Thyroid gland (tissue), 4 donors: ENCODE measurements around the gene IQCC. TPM values are rescaled to one million over a fixed set of nuclear protein-coding genes. Genes with fewer than 3 reads are reported as not detected.
A peak's percentile ranks its signal among the peaks of the same experiment; 100 is the strongest.

ENCODE experiments used
- DNase-seq, 2 donors: peaks; one replicate each; pipeline ENCODE4 v3.0.0-alpha.2; 2019
- H3K27ac ChIP-seq, 3 donors: fragments of 200-600 bp; sonication (generic); 1 replicate in 2 of 3; 2 replicates in 1 of 3; pipeline ENCODE4 v1.5.1; 2016 to 2019; ENCODE audit warnings: mild to moderate bottlenecking in 1 of 3, moderate library complexity in 1 of 3
- H3K27me3 ChIP-seq: fragments of 200-600 bp; sonication (generic); one replicate; pipeline ENCODE4 v1.5.1; 2019
- H3K36me3 ChIP-seq, 2 donors: fragments of 200-600 bp; sonication (generic); one replicate each; pipeline ENCODE4 v1.5.1; 2016 to 2019
- H3K4me1 ChIP-seq, 2 donors: fragments of 200-600 bp; sonication (generic); one replicate each; pipeline ENCODE4 v1.5.1; 2017 to 2019
- H3K4me3 ChIP-seq, 3 donors: fragments of 200-600 bp; sonication (generic); replicated peaks in 1 of 3; 1 replicate in 2 of 3; 2 replicates in 1 of 3; pipeline ENCODE4 v1.5.1; 2016; ENCODE audit warnings: mild to moderate bottlenecking in 1 of 3
- H3K9me3 ChIP-seq: fragments of 200-600 bp; sonication (generic); one replicate; pipeline ENCODE4 v1.5.1; 2017
- POLR2A ChIP-seq, 2 donors: fragments of 450-650 bp; IDR thresholded peaks; one replicate each; pipeline ENCODE4 v1.6.1; 2017; ENCODE audit warnings: antibody characterized with exemption in 2 of 2, mild to moderate bottlenecking in 2 of 2, moderate library complexity in 1 of 2
- WGBS, 2 donors: methylation state at CpG; one replicate each; pipeline ENCODE4 v1.1.5; 2017; 5-methylcytosine and 5-hydroxymethylcytosine counted together
- intact Hi-C: fragments of 100-400 bp; cut with DNase I; formaldehyde crosslinking; loops from one replicate; pipeline ENCODE4 v1.15.1; 2023
- total RNA-seq, 4 donors: library from RNA; depleted of rRNA; stranded (reverse); fragments of >200 nt; gene quantifications; one replicate each; pipeline ENCODE4 v1.2.3, GENCODE V29; 2016
- TF ChIP-seq, protein P1 (sequence below), 6 experiments: fragments of 200-600 bp in 3 of 6; fragments of 450-650 bp in 3 of 6; sonication (generic) in 3 of 6; IDR thresholded peaks; one replicate each; pipeline ENCODE4 v1.5.1; 2016 to 2019; ENCODE audit warnings: antibody characterized with exemption in 6 of 6, mild to moderate bottlenecking in 2 of 6, inconsistent platforms in 1 of 6, moderate library complexity in 1 of 6

Gene IQCC
- total RNA-seq, 4 donors from 2014 or later: 5.4 to 8.4 (median 6.7) TPM

DNA sequence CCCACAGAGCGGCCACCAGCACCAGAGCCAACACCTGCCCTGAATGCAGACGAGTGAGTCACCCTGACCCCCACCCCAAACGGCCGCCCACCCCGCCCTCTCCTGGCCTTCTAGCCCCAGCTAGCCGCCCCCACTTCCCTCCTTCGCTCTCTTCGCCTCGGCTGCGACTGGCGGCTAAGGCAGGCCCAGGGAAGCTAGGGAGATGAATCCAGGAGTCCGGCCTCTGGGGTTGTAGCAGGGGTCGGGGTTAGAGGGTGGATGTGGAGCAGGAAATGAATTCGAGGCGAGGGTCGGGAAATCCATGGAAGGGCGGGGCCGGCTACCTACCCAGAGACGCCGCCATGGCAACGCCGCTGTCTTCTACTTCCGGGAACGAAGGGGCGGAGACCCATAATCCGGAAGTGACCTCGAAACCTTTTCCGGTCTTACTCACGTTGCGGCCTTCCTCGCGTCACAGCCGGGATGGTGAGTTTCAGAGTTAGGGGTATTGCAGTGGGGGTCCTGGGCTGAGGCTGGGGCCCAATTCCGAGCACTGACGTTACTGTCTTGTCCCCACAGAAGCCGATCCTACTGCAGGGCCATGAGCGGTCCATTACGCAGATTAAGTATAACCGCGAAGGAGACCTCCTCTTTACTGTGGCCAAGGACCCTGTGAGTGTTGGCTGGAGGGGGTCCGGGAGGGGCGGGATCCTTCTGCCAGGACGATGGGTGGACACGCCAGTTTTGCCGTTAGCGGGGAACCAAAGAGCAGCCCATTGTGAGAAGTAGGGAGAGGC lies 16.7 kb downstream of the IQCC start, which contains the start of the genes EIF3I and TMEM234:
Gene EIF3I, plus strand, starts transcription at position 428 of the 776 bp plus-strand sequence. Its CDS starts 35 bp downstream, at position 463.
Gene TMEM234, minus strand, starts transcription at position 374 of the 776 bp plus-strand sequence. Its CDS starts 31 bp downstream, at position 343.
- Histone ChIP-seq H3K9me3 (no peaks in the 10 kb centered on the region), H3K4me3 (peak within 1 kb of the TSS; percentile 61 to 99 (median 90)), H3K36me3 (peaks cover 25 to 26% of the 10 kb centered on the region in 2 donors), H3K27me3 (no peaks in the 10 kb centered on the region), H3K27ac (peak within 1 kb of the TSS; percentile 77 to 89 (median 84)), H3K4me1 (peaks cover 27 to 36% of the 10 kb centered on the region in 2 donors)
- WGBS, 2 donors: 0 to 2% methylated on average over 33 to 42 of the region's 46 CpGs
- intact Hi-C loops: loop anchor here (10.0 kb wide), 1 partner anchor 173 kb away; the partner anchor contains the start of gene BSDC1
- DNase-seq: peak; percentile 93
- peak in 1 of 2 donors; percentile 75 for TF ChIP-seq POLR2A (IDR thresholded peaks at IDR 0.05)
- TF ChIP-seq, protein P1, sequence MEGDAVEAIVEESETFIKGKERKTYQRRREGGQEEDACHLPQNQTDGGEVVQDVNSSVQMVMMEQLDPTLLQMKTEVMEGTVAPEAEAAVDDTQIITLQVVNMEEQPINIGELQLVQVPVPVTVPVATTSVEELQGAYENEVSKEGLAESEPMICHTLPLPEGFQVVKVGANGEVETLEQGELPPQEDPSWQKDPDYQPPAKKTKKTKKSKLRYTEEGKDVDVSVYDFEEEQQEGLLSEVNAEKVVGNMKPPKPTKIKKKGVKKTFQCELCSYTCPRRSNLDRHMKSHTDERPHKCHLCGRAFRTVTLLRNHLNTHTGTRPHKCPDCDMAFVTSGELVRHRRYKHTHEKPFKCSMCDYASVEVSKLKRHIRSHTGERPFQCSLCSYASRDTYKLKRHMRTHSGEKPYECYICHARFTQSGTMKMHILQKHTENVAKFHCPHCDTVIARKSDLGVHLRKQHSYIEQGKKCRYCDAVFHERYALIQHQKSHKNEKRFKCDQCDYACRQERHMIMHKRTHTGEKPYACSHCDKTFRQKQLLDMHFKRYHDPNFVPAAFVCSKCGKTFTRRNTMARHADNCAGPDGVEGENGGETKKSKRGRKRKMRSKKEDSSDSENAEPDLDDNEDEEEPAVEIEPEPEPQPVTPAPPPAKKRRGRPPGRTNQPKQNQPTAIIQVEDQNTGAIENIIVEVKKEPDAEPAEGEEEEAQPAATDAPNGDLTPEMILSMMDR (IDR thresholded peaks at IDR 0.05): no peak

DNA sequence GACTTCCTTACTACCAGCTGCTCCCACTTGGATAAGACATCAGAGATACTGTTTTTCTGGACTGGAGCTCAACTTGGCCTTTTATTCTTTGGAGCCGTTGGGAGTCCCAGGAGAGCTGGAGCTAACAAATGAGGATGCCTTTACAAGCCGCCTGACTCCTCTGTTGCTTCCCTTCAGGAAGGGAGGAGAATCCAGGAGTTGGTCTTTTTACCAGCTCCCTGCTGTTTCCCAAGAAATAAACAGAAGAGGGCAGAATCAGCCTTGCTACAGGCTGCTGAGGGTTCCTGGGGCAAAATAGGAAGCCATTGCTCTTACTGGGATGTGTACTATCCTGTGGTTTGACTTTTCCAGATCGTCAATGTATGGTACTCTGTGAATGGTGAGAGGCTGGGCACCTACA lies 18.2 kb downstream of the IQCC start:
- Histone ChIP-seq H3K4me3 (peak overlapping the region in 1 of 3 donors; percentile 99), H3K9me3 (no peaks in the 10 kb centered on the region), H3K27ac (peak overlapping the region in 2 of 3 donors; percentile 77 to 84), H3K4me1 (peaks cover 27 to 36% of the 10 kb centered on the region in 2 donors), H3K36me3 (peaks cover 37 to 40% of the 10 kb centered on the region in 2 donors), H3K27me3 (no peaks in the 10 kb centered on the region)
- WGBS, 2 donors: 75 to 76% methylated on average over 3 of the region's 3 CpGs
- TF ChIP-seq, protein P1 (IDR thresholded peaks at IDR 0.05): no peak
- TF ChIP-seq POLR2A (IDR thresholded peaks at IDR 0.05): no peak
- no peak for DNase-seq
- intact Hi-C loops: loop anchor here (10.0 kb wide), 1 partner anchor 171 kb away; the partner anchor contains the start of gene BSDC1

DNA sequence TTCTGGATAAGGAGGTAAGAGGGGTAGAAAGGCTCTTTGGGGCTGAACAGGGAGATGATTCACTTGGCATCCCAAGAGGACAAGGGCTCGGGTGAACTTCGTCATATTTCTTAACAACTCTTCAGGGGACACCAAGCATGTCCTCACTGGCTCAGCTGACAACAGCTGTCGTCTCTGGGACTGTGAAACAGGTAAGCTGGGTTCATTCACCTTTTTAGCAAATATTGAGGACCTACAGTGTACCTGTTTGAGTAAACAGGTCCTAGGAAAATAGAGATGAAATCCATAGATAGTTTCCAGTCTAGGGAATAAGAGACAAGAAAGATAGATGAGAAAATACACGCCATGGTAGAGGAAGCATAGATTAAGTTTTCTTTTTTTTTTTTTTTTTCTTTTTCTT lies 18.8 kb downstream of the IQCC start:
- WGBS, 2 donors: 88 to 89% methylated on average over 4 of the region's 4 CpGs
- H3K36me3 ChIP-seq: peaks cover 43 to 46% of the 10 kb centered on the region in 2 donors
- H3K4me3 ChIP-seq: no peak overlapping the region
- H3K27me3 ChIP-seq: no peaks in the 10 kb centered on the region
- no peak overlapping the region for H3K27ac ChIP-seq
- intact Hi-C loops: loop anchor here (10.0 kb wide), 1 partner anchor 171 kb away; the partner anchor contains the start of gene BSDC1
- TF ChIP-seq, protein P1 (IDR thresholded peaks at IDR 0.05): no peak
- TF ChIP-seq POLR2A (IDR thresholded peaks at IDR 0.05): no peak
- peaks cover 27 to 36% of the 10 kb centered on the region in 2 donors for H3K4me1 ChIP-seq
- DNase-seq: no peak
- no peaks in the 10 kb centered on the region for H3K9me3 ChIP-seq

DNA sequence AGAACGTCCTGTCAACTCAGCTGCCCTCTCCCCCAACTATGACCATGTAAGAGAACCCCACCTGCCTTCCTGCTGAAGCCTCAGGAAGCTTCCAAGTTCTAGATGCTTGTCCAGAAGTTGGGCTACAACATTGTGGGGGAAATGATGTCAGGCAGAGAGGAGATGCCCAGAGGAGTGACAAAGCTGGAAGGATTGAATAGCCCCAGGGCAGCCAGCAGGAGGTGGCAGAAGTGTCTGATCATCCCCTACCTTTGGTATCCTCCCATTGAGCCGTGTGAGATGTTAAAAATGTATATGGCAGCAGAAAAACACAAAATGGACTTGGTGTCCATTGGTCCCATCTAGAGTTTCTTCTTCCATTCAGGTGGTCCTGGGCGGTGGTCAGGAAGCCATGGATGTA lies 23.3 kb downstream of the IQCC start:
- H3K27ac ChIP-seq: no peak overlapping the region
- TF ChIP-seq, protein P1 (IDR thresholded peaks at IDR 0.05): no peak
- no peak for TF ChIP-seq POLR2A (IDR thresholded peaks at IDR 0.05)
- 86% methylated on average over 3 of the region's 3 CpGs for WGBS, 2 donors
- no peaks in the 10 kb centered on the region for H3K27me3 ChIP-seq
- DNase-seq: no peak
- H3K9me3 ChIP-seq: no peaks in the 10 kb centered on the region
- H3K4me3 ChIP-seq: no peak overlapping the region
- H3K4me1 ChIP-seq: peaks cover under 1 to 5% of the 10 kb centered on the region in 2 donors
- peaks cover 69 to 74% of the 10 kb centered on the region in 2 donors for H3K36me3 ChIP-seq
- intact Hi-C loops: loop anchor here (10.0 kb wide), 1 partner anchor 166 kb away; the partner anchor contains the start of gene BSDC1
